HT1080 (cell line): ENCODE results near the gene TMEM184B. TPM values are rescaled to one million over a fixed set of nuclear protein-coding genes. Genes with fewer than 3 reads are reported as not detected.
"Not testable (repeated sequence)": the region's sequence is repeated elsewhere in the genome, so short reads cannot be mapped to it uniquely, and the experiment has no call there.

Source experiments
- DNase-seq: peaks from one replicate; pipeline ENCODE4 v3.0.0-alpha.2; 2015; ENCODE audit warnings: low read depth
- total RNA-seq: library from RNA; depleted of rRNA; stranded (reverse); fragments of >200 nt; shearing (Covaris generic); gene quantifications from 2 replicates; pipeline ENCODE4 v1.2.3, GENCODE V29; 2014

The TMEM184B gene
- total RNA-seq, 1 experiment from 2014 or later = 30.3 TPM

DNA sequence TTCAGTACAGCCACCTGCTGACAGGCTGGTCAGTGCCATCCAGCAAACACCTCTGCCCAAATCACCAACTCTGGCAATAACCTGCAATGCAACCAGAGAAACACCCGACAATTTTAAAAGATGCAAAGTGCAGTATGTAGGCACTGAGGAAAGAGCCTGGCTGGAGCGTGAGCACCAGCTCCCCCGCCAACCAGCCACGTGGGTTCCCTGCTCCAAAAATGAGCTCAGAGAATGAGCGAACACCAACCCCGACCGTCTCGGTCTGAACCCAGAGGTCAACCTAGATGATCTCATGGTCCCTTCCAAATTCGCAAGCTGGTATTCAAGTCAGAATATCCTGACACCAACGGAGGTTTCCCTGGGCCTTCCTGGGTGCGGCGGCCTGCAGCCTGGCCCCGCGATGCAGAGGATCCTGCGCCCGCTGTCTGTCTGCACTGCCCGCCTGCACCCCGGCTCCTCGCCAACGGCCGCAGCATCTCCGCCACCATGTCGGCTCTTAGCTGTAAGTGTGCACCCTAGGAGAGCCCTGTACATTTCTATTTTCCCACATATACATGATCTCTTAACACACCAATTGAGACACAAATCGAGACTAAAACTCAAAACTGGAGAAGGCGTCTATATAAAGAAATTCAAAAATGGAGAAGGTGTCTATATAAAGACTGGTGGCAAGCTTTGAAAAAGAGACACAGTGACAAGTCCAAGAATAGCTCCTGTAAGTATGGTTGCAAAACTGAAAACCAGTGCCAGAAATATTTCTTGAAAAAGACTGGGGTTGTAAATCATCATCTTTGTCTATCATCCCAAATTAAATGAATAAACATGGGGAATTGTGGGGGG is 22.8 kb downstream of the TMEM184B start:
- no peak for DNase-seq

DNA sequence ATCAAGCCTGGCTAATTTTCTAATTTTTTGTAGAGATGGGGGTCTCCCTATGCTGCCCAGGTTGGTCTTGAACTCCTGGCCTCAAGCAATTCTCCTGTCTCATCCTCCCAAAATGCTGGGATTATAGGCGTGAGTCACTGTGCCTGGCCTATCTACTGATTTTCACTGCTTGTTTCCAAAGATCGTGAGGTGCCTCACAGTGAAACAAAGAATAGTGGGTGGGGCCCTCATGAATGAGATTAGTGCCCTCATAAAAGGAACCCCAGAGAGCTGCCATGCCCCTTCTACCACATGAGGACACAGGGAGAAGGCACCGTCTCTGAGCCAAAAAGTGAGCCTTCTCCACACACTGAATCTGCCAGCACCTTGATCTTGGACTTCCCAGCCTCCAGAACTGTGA is 23.5 kb downstream of the TMEM184B start:
- no peak for DNase-seq

DNA sequence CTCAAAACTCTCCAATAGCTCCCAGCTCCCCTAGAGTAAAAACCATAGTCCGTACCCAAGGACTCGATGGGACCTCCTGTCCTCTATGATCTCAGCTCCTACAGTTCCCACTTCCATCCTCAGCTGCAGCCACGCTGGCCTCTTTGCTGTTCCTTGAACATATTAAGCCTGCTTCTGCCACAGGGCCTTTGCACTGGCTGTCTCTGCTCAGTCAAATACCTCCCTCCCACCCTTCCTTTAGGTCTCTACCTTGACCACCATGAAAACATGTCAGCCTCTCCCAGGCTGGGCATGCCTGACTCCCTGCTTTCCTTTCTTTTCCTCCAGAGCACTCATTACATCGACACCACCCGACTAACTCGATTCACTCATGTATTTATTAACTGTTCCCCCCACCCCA is 24.5 kb downstream of the TMEM184B start:
- no peak for DNase-seq

DNA sequence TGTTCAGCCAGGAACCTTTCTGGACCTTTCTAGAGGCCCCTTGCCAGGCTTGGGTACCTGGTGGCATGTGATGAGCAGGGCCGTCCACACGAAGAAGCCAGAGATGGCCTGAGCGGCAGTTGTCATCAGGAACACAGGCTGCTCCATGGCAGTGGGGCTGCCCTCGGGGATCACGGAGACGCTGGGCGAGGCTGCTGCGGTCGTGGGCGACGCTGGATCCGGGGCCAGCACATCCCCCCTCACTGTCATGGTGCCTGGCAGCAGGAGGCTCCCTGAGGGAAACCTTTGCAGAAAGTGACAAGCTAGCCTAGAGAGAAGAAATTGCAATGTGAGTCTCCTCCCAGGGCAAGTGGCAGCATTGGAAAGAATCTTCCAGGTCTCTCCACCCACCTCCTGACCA is 25.1 kb downstream of the TMEM184B start:
- no peak for DNase-seq

DNA sequence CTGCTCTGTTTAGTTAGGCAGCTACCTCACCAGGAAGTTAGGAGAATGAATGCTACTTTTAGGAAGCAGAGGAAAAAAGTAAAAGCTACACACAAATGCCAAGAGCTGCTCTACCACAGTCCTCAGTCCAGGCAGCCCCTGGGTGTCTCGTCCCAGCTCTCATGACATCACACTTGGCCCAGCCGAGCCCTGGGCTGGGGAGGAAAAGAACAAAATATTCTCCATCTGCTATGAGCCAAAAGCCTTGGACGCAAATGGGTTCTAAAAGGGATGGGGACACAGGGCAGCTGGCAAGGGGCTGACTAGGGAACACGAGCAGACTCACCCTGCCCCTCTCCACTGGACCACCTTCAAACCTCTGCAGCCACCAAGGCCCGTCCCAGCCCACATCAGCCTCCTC is 26.1 kb downstream of the TMEM184B start:
- DNase-seq = no peak

DNA sequence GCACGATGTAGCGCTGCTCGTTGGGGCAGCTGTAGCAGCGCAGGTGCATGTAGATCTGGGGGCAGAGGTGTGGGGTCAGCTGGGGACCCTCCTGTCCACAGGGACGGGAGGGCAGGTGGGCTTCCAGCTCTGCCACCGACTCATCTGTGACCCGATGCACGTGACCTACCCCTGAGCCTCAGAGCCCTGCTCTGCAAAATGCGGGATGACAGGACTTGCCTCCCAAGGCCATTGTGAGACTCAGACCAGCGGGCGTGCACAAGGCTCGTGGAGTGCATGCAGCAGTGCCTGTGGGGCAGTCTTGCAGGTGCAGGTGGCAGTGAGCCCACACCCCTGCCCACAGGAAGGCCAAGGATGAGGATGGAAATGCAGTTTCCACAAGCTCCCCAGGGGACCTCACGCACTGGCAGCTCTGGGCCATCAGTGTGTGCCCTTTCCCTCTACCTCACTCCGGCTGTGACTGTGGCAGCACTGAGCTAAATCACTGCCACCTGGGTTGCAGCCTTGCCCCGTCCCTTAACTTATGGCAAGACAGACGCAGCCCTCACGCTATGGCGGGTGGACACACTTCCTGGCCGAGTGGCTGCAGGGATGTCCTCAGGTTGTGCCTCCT is 26.7 kb downstream of the TMEM184B start:
- no peak for DNase-seq

DNA sequence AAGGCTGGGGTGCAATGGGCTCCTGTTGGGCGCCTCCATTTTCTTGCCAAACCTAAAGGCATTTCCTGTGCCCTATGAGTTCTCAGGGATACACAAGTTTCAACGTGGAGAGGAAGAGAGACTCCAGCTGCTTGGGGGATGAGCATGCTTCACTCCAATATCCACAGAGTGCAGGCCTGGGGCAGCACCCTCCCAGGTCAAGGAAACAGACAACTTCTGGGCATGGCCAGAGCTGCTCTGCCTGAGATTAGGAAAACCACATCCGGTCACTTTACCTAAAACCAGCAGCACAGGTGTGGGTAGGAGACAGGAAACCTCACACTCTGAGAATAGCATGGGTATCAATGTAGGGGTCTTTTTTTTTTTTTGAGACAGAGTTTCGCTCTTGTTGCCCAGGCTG is 28.7 kb downstream of the TMEM184B start:
- DNase-seq = no peak

DNA sequence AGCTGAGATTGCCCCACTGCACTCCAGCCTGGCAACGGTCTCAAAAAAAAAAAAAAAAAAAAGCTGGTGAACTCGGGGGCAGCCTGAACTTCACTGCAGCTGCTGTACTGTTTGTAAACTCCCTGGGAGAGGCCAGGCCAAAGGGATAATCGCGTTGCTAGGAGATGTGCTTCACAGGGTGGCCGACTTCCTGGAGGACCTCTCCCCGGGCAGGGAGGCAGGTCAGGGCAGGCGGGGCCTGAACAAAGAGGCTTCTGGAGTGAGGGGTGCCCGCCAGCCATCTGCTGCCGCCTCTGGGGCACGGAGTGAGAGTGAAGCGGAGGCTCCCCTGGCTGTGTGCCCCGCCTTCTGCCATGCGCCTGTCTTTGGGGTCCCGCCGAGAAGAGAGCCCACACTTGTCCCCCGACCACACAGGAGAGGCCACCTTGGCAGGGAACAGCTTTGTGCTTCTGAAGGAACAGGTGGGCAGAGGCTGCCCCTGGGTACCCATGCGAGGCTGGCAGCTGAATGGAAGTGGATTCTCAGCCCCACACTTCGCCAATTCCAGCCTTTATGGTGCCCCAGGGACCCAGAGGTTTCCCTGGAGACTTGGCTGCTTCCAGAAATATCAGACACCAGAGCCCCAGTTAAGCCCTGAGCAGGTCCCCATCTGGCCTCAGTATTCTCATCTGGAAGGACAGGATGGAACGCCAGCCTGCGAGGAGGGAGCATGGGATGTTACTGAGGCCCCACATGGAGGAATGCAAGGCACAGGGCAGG is 29.6 kb downstream of the TMEM184B start:
- no peak for DNase-seq

DNA sequence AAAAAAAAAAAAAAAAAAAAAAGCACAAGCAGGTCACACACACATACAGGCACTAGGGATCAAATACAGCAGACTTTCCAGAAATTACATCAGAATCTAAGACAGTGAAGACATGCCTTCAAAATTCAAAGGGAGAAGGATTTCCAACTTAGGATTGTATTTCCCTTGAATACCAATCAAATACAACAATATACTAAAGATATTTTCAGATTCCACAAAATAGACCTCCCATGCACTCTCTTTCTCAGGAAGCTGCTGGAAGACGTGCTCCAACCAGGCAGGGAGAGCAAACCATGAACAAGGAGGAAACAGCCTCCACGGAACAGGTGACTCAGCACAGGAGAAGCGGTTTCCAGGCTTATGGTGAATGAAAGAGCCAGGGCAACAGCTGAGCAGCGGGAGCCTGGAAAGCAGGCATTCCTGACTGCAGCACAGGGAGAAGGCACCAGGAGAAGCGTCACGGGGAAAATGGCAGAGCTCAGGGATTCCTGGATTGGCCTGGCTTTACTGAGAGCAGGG is 32.0 kb downstream of the TMEM184B start:
- peak; percentile 93 for DNase-seq

DNA sequence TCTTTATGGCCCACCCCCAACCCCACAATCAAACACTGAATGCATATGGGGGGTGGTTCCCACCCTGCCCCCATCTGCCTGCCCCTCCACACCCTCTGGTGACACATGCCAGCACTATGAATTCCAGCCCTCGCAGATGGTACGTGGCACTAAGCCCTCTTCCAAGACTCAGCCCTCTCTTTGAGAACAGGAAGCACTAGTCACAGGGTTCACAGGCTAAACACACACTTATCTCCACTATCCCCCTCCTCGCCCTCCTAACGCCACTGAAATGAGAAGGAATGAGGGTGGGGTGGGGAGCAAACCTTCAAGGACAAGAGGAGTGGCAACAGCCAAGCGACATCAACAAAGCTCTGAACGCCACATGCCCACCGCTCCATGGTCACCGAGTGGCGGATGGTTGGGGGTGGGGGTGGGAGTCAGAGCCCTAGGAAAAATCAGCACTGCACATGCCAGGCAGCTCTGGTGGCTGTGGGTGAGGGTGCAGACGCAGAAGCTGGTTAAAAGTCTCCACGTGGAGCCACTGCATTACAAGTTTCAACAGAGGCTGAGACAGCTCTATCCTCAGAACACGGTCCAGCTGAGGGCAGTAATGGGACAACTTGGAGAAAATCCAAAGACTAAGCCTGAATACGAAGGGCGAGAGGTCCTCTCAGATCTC is 33.6 kb downstream of the TMEM184B start:
- DNase-seq = peak; percentile 95

DNA sequence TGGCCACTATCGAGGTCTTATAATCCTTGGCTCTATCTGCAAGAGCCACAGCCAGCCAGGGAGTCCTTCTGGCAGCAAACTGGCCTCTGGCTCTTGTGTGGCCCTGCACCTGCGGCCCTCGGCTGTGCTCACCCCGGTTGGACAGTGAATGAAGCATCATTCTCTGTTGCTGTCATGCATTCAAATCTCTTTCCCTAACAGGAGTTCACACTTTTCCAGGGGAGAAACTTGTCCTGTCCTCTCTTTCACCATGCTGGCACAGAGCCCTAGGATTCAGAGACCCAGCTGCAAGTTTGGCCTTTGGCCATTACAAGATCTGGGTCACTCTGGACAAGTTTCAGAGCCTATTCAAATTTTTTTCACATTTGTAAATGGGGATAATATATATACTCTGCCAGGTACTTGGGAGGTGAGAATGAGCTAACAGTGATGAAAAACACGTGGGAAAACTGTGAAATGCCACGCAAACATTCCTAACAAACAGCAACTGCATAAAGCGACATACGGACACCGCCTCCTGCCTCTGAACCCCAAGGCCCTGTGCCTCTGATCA is 34.2 kb downstream of the TMEM184B start:
- DNase-seq = no peak

DNA sequence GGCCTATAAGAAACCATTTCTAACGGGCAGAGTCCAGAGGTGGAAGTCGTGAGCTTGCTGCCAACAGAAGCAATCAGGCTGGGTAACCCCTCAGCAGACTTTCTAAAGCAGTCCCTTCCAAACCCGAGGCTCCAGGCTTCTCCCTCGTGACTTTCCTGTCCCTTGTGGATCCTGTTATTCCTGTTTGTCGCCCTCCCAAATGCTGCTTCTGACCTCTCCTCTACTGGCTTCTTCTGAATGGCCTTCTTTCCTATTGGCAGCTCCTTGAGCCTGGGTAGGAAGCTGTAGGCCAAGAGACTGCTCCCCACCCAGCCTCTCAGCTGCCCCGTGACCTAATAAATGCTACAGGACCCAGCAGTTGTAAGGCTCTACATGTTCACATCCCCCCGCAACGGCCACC is 36.0 kb downstream of the TMEM184B start:
- no peak for DNase-seq

DNA sequence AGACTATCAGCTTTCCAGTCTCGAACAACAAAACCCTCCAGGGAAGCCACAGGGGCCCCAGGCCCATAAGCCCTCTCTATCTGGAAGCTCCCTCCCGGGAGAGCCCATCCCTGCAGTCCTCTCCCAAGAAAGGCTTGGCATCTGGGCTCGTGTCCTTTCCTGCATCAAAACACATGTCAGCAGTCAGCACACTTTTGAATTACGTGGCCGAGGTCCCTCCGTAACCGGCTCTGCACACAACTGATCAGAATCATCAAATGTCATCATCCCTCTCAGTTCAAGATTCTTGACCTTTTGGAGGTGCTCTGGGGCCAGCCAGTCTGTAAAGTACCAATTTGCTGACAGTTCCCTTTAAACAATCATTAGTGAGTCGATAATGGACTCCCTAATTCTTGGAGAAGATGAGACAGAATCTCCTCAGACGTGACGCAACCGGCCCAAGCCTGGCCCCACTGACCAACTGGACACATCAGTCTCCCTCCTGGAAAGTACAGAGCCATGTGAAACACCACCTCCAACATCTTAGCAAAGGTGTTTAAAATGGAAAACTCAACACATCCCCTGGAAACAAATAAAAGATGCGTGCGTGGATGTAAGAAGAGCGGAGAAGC is 37.5 kb downstream of the TMEM184B start:
- DNase-seq = no peak

DNA sequence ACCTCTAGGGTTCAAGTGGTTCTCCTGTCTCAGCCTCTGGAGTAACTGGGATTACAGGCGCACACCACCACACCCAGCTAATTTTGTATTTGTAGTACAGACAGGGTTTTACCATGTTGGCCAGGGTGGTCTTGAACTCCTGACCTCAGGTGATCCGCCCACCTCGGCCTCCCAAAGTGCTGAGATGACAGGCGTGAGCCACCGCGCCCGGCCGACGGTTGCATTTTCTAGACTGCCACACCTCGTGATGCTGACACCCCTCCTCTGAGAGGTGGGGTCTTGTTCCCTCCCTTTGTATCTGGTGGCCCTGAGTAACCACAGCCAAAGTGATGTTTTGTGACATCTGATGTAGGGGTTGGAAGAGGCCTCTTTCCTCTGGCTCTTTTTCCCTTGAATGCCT is 39.0 kb downstream of the TMEM184B start:
- not testable (repeated sequence) for DNase-seq

DNA sequence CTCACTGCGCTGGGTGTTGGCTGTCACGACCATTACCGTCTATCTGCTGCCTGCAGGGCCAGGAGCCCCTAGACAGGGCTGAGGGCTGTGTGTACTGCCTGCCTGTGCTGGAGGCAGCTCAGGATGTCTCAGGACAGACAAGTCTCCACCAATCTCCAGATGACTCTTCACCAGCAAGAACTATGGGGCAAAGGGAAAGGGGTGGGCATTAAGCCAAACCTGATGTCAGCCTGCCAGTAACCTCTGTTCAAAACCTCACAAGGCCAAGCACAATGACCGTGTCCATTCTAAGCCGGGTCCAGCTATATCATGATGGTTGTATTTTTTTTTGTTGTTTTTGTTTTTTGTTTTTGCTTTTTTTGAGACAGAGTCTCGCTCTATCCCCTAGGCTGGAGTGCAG is 39.4 kb downstream of the TMEM184B start:
- no peak for DNase-seq

DNA sequence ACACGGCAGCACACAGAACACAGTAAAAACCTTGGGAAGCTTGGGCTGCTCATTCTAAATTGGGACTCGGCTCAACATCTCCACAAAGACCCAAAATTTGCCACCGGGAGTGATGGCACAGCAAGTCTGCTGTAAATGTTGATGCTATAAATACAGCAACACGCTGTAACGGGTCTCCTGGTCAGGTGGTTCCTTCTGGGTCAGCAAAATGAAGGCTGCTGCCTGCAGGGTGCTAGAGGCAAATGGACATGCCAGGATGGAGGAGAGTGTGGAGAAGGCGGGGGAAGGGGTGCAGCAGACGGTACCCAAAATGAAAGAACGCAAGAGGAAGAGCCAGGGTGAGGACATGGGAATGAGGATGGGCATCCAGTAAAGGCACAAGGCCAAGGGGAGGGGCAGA is 40.6 kb downstream of the TMEM184B start:
- no peak for DNase-seq

DNA sequence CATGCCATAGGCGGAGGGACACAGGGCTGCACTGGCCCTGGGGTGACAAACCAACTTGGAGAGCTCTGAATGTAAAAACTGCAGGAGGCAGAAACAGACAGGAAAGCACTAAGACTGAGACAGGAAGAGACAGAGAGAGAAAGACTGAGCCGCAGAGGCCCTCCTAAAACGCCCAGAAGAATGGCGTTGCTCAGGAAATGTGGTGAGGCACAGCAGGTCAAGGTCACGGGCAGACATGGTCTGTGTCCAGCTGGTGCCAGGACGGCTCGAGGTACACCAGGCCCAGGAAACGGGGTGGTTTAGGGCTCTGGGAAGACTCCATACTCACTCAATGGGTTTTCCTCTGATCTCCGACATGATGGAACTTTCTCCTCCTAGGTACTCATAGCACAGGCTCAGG is 41.9 kb downstream of the TMEM184B start:
- DNase-seq = no peak

DNA sequence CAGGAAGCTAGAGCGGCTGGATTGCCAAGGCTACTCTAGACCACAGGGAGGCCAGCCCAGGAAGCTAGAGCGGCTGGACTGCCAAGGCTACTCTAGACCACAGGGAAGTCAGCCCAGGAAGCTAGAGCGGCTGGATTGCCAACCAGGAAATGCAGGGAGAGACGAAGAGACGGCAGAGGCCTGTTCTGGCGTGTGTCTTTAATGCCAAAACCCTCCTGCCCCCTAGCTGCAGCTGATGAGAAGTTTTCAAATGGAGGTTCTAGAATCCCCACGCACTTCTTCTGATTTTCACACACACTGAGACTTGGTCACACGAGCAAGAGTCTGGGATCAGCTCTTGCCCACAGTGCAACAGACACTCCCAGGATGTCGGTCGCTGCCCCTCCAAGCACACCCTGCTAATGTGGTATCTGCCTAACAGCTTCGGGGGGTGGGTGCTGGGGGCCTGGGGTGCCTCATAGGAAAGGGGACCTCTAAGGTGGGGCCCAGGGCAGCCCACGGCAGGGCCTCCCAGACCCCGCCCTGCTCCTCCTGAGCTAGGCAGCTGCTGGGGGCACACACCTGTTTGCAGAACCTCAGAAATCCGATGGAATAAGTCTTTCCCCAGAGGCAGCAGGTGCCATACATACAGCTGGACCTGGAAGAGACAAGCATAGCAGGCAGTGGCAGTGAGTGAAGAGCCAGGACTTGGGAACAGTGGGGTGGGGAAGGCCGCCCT is 42.5 kb downstream of the TMEM184B start:
- no peak for DNase-seq

DNA sequence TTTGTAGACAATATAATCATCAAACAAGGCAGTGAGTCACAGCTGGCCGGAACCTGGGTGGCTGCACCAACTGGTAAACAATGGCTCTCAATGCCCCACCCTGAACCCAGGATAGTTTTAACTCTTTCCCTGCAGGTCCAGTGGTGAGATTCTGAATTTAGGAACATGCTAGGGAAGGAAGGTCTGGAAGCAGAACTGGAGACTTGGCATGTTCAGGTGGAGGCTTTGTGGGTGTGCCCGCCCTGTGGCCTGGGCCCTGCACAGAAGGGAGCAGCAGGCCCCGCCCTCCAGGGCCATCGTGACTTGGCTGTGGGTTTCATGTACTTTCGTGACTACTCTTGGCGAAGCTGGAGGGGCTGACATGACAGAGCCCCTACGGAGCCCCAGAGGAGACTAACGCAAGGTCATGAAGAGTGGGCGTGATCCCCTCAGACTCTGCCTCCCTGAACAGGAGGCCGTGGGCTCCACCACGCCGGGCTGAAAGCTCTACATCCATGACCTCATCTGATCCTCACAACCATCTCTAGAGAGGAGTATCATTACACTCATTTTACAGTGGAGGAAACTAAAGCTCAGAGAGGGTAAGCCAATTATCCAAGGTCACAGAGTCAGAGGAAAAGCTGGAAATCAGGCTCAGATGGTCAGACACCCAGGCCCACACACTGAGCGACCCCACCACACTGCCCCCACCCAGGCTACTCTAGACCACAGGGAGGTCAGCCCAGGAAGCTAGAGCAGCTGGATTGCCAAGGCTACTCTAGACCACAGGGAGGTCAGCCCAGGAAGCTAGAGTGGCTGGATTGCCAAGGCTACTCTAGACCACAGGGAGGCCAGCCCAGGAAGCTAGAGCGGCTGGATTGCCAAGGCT is 43.7 kb downstream of the TMEM184B start:
- peak; percentile 76 for DNase-seq
